Measurements from ENCODE around the gene MPV17.
"Not testable (repeated sequence)": the region's sequence is repeated elsewhere in the genome, so short reads cannot be mapped to it uniquely, and the experiment has no call there.

Gene MPV17

DNA sequence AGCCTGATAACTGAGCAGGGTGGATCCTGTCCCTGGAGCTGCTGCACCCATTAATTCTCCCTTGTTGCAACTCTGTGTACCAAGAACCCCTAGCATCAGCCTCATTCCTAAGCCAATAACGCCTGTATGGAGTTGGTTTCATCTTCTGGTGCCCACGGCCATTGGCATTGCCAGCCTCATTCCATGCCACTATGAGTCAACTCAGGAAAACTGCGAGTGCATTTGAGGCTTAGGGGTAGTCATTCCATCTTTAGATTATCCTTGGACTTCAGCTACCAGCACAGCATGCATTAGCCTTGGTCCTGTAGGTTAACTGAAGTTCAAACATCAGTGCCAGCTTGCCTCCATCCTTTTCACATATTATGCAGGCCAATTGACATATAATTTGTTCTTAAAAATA, 42.1 kb downstream of the MPV17 start:
- no peak for TF ChIP-seq GABPA (IDR thresholded peaks at IDR 0.05; ENCODE audit: low read depth)
- TF ChIP-seq, protein P1, sequence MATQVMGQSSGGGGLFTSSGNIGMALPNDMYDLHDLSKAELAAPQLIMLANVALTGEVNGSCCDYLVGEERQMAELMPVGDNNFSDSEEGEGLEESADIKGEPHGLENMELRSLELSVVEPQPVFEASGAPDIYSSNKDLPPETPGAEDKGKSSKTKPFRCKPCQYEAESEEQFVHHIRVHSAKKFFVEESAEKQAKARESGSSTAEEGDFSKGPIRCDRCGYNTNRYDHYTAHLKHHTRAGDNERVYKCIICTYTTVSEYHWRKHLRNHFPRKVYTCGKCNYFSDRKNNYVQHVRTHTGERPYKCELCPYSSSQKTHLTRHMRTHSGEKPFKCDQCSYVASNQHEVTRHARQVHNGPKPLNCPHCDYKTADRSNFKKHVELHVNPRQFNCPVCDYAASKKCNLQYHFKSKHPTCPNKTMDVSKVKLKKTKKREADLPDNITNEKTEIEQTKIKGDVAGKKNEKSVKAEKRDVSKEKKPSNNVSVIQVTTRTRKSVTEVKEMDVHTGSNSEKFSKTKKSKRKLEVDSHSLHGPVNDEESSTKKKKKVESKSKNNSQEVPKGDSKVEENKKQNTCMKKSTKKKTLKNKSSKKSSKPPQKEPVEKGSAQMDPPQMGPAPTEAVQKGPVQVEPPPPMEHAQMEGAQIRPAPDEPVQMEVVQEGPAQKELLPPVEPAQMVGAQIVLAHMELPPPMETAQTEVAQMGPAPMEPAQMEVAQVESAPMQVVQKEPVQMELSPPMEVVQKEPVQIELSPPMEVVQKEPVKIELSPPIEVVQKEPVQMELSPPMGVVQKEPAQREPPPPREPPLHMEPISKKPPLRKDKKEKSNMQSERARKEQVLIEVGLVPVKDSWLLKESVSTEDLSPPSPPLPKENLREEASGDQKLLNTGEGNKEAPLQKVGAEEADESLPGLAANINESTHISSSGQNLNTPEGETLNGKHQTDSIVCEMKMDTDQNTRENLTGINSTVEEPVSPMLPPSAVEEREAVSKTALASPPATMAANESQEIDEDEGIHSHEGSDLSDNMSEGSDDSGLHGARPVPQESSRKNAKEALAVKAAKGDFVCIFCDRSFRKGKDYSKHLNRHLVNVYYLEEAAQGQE (IDR thresholded peaks at IDR 0.05; ENCODE audit: insufficient replicate concordance, low read depth) = no peak
- no peak for TF ChIP-seq SPI1 (IDR thresholded peaks at IDR 0.05; ENCODE audit: borderline replicate concordance, low read depth)
- TF ChIP-seq, protein P2, sequence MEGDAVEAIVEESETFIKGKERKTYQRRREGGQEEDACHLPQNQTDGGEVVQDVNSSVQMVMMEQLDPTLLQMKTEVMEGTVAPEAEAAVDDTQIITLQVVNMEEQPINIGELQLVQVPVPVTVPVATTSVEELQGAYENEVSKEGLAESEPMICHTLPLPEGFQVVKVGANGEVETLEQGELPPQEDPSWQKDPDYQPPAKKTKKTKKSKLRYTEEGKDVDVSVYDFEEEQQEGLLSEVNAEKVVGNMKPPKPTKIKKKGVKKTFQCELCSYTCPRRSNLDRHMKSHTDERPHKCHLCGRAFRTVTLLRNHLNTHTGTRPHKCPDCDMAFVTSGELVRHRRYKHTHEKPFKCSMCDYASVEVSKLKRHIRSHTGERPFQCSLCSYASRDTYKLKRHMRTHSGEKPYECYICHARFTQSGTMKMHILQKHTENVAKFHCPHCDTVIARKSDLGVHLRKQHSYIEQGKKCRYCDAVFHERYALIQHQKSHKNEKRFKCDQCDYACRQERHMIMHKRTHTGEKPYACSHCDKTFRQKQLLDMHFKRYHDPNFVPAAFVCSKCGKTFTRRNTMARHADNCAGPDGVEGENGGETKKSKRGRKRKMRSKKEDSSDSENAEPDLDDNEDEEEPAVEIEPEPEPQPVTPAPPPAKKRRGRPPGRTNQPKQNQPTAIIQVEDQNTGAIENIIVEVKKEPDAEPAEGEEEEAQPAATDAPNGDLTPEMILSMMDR (IDR thresholded peaks at IDR 0.05; ENCODE audit: insufficient read depth, low read length) = no peak
- TF ChIP-seq POLR2AphosphoS5 (IDR thresholded peaks at IDR 0.05; ENCODE audit: low read depth) = no peak
- no peak for DNase-seq (ENCODE audit: low read depth in 1 of 2, low spot score in 1 of 2)
- no peak overlapping the region for H3K4me3 ChIP-seq (replicated peaks; ENCODE audit: insufficient read depth, low read length)
- H3K27ac ChIP-seq (replicated peaks) = no peak overlapping the region
- no peaks in the 10 kb centered on the region for H3K27me3 ChIP-seq (ENCODE audit: insufficient read depth, poor library complexity, severe bottlenecking)

DNA sequence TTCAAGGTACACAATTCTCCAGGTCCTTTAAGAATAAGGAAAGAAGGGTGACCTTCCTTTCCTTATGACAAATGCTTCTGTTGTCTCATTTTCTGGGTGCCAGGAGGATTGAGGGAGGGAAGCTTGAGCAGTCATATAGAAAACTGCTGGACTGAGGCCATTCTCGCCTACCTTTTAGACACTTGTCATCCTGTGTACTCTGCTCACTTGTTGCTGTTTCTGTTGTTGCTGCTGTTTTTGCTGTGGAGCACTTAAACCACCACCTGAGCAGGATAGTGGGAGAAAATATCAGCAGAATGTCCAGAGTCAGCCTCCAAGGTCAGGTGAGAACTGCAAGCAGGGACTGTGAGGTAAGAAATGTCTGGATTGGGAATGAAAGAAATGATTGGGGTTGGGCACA, 44.9 kb downstream of the MPV17 start:
- Histone ChIP-seq H3K27me3 (ENCODE audit: insufficient read depth, poor library complexity, severe bottlenecking) (no peaks in the 10 kb centered on the region), H3K27ac (replicated peaks) (no peak overlapping the region), H3K4me3 (replicated peaks; ENCODE audit: insufficient read depth, low read length) (no peak overlapping the region)
- TF ChIP-seq, protein P2 (IDR thresholded peaks at IDR 0.05; ENCODE audit: insufficient read depth, low read length) = no peak
- TF ChIP-seq, protein P1 (IDR thresholded peaks at IDR 0.05; ENCODE audit: insufficient replicate concordance, low read depth) = no peak
- TF ChIP-seq GABPA (IDR thresholded peaks at IDR 0.05; ENCODE audit: low read depth) (no peak), SPI1 (IDR thresholded peaks at IDR 0.05; ENCODE audit: borderline replicate concordance, low read depth) (no peak), POLR2AphosphoS5 (IDR thresholded peaks at IDR 0.05; ENCODE audit: low read depth) (no peak)
- no peak for DNase-seq (ENCODE audit: low read depth in 1 of 2, low spot score in 1 of 2)

DNA sequence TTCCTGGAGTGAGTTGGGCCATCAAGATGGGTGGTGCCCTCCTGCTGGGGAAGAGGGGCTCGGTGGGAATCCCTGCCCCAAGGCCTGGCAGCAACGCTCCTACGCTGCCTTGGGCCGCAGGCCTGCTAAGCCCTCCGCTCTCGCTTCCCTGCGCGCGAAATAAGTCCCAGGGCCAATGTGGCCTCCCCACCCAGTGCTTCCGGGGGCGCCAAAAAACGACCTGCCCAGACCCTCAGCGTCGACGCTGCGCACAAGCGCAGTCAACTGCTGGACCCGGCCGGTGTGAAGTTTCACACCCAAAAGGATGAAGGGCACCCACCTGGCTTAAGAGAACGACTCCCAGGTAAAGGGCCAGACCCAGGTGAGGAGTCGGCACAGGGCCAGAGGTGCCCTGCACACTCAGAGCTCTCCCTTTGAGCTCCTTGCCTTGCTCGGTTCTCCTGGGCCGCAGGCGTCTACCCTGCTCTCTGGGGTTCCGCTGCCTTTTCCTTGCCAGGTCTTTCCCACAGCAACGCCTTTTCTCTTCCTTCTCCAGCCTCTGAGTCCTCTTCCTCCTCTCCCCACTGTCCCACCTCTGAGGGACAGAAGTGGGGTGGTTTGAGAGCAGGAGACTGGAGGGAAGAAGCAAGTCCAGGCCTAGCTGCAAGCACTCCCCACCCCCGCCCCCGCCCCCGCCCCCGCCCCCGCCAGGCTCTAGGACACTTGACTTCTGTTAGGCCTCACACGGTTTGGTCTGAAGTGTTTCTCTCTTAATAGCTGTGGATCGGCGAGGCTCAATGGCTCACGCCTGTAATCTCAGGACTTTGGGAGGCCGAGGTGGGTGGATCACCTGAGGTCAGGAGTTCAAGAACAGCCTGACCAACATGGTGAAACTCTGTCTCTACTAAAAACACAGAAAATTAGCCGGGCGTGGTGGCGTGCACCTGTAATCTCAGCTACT, 47.4 kb downstream of the MPV17 start, which contains the start of gene DNAJC5G:
Gene DNAJC5G, plus strand, starts transcription at position 223 of the 940 bp plus-strand sequence. CDS start 1,296 bp downstream, outside the sequence.
- Histone ChIP-seq H3K27ac (replicated peaks) (no peak within 1 kb of the TSS), H3K4me3 (replicated peaks; ENCODE audit: insufficient read depth, low read length) (no peak within 1 kb of the TSS), H3K27me3 (ENCODE audit: insufficient read depth, poor library complexity, severe bottlenecking) (no peaks in the 10 kb centered on the region)
- TF ChIP-seq, protein P1 (IDR thresholded peaks at IDR 0.05; ENCODE audit: insufficient replicate concordance, low read depth) = no peak
- TF ChIP-seq SPI1 (IDR thresholded peaks at IDR 0.05; ENCODE audit: borderline replicate concordance, low read depth) (no peak), GABPA (IDR thresholded peaks at IDR 0.05; ENCODE audit: low read depth) (no peak), POLR2AphosphoS5 (IDR thresholded peaks at IDR 0.05; ENCODE audit: low read depth) (no peak)
- TF ChIP-seq, protein P2 (IDR thresholded peaks at IDR 0.05; ENCODE audit: insufficient read depth, low read length) = no peak
- DNase-seq (ENCODE audit: low read depth in 1 of 2, low spot score in 1 of 2) = no peak

DNA sequence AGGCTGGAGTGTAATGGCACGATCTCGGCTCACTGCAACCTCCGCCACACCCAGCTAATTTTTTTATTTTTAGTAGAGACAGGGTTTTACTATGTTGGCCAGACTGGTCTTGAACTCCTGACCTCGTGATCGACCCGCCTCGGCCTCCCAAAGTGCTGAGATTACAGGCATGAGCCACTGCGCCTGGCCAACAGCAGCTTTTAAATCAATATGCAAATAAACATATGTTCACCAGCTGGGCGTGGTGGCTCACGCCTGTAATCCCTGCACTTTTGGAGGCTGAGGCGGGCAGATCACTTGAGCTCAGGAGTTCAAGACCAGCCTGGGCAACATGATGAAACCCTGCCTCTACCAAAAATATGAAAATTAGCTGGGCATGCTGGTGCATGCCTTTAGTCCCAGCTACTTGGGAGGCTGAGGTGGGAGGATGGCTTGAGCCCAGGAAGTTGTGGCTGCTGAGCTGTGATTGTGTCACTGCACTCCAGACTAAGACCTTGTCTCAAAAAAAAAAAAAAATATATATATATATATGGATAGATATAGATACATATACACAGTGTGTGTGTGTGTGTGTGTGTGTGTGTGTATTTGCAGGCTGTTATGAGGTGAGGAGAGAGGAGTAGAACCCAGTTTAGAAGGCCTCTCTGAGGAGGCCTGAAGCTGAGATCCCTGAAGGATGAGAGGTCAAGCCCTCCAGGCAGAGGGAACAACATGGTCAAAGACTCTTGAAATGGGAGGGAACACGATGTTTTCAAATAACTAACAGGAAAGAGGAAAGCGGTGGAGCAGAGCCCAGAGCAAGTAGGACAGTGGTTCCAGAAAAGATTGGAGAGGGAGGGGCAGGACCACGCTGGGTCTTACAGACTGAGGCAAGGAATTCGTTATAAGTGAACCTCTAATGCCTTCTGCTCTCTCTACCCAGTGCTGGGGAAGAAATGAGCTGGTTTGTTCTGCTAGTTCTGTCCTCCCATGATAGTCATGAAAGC, 50.1 kb downstream of the MPV17 start:
- H3K4me3 ChIP-seq (replicated peaks; ENCODE audit: insufficient read depth, low read length); DNase-seq (ENCODE audit: low read depth in 1 of 2, low spot score in 1 of 2); H3K27ac ChIP-seq (replicated peaks); H3K27me3 ChIP-seq (ENCODE audit: insufficient read depth, poor library complexity, severe bottlenecking): not testable (repeated sequence)

Measured in HL-60 (cell line).